Measurements from ENCODE around the gene RPP25.
"Not testable (repeated sequence)": the region's sequence is repeated elsewhere in the genome, so short reads cannot be mapped to it uniquely, and the experiment has no call there.

Gene RPP25

DNA sequence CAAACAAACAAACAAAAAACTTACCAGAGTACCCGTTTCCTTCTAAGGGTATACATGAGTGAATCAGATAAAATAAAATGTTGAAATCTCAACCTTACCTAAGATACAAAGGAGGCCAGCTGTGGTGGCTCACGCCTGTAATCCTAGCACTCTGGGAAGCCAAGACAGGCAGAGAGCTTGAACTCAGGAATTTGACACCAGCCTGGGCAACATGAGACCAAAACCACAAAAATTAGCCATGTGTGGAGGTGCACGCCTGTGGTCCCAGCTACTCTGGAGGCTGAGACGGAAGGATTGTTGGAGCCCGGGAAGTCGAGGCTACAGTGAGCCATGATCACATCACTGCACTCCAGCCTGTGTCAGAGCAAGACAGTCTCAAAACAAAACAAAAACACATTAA, 38.9 kb downstream of the RPP25 start:
- no peak for DNase-seq (ENCODE audit: low spot score)

DNA sequence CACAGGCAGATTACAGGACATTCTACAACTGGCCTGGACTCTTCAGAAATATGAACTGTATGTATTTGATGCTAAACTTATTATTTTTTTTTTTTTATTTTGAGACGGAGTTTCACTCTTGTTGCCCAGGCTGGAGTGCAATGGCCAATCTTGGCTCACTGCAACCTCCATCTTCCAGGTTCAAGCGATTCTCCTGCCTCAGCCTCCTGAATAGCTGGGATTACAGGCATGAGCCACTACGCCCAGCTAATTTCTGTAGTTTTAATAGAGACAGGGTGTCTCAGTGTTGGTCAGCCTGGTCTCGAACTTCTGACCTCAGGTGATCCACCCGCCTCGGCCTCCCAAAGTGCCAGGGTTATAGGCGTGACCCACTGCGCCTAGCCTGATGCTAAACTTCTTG, 42.8 kb downstream of the RPP25 start:
- DNase-seq (ENCODE audit: low spot score), result not testable (repeated sequence)

DNA sequence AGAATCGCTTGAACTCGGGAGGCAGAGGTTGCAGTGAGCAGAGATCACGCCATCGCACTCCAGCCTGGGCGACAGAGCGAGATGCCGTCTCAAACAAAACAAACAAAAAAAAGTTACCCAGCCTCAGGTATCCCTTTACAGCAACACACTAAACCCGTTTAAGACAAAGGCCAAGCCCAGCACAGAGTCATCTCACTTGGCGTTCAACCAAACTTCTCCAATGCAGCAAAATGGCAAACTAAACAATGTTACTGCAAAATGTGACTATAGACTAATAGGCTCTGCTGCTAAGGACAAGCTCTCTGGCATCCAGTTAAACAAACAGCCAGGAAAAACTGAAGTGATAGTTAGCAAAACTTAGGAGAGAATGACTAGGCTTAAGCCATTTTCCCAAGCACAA, 43.5 kb downstream of the RPP25 start:
- DNase-seq (ENCODE audit: low spot score), result no peak

DNA sequence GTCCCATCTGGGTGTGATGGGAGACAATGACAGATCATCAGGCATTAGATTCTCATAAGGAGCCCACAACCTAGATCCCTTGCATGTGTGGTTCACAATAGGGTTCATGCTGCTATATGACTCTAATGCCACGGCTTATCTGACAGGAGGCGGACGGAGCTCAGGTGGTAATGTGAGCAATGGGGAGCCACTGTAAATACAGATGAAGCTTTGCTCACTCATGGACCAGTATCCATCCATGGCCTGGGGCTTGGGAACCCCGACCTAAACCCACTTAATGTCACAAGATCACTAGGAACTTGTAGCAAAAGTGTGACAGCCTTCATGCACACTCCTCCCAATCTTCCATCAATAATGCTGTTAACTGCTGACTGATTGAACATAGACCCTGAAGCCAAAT, 47.9 kb downstream of the RPP25 start:
- DNase-seq (ENCODE audit: low spot score), result no peak

DNA sequence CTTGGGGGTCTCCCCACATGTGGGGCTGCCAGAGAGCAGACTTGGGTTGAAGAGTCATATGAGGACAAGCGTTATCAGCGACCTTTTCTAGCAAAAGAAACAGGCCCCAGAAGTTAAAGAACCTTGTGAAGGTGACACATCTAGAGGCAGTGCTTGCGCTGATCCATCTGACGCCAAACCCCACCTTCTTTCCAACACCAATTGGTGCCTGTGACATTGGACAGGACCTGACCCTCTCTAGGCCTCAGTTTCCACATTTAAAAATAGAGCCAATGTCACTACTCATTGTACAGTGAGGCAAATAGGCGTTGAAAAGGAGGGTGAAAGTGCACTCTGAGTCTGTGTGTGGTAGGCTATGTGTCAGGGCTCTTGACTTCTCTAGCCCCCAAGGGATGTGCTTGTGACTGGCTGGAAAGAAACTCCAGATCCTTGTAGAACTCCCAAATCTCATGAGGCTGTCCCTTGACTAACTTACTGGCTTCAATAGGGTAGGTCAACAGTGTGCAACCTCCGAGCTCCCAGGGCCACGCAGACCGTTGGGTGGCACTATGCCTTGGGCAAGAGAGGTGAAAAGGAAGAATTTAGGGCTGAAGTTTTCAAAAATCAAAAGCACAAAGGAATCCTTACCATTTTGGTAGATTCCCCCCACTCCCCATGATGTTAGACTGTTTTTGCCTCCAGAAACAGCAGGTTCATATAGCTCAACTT, 49.3 kb downstream of the RPP25 start:
- no peak for DNase-seq (ENCODE audit: low spot score)

DNA sequence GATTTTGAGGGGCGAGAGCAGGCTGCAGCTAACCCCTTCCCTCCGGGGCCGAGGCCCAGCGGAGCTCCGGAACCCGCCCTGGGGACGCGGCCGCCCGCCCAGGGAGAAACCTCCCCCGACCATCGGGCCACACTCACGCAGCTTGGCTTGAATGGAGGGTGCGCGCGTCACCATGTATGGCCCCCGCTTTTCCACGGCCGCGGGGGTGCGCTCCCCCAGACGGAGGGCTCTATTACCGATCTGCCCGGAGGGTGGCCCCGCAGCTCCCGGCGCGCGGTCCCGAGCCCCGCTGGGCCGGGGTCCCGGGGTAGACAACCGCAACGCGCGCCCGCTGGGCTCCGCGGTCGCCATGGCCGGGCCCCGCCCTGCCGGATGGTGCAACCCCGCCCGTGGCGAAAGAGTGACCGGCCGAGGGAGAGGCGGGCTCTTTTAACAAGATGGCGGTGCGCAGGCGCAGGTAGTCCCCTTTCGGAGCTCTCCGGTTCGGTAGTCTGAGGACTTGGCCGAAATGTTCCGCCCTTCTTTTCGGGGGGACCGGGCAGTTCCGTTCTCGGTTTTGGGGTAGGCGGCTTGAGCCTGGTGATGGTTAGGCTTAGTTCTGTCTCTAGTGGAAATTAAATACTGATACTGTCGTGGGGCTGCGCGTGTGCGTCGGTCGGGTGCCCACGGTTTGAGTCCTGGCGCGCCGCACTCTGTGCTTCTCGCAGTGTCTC, 50.0 kb downstream of the RPP25 start, which contains the start of gene FAM219B:
Gene FAM219B, minus strand, starts transcription at position 402 of the 713 bp plus-strand sequence. Its CDS starts 51 bp downstream, at position 351.
- DNase-seq (ENCODE audit: low spot score), result peak; percentile 90

DNA sequence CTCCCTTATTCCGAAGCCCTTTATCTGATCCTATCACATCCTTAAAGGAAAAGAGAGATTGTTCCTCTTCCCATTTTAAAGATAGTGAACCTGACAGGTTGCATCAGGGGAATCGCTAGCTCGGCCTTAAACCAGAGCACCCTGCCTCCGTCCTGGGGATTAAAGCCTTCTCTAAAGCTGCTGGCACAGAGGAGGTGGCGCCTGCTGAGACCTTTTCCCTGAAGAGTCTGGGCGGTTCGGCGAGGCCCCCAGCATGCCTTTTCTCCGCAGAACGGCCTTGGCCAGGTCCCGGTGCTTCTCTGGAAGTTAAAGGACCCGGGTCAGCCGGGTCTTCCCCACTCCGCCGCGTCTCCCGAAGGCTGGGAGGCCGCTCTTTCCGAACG, 50.5 kb downstream of the RPP25 start:
- DNase-seq (ENCODE audit: low spot score), result no peak

Measured in germinal center (tissue), 1 donor.